G401 (cell line): Measurements from ENCODE around the gene BMI1. TPM values are rescaled to one million over a fixed set of nuclear protein-coding genes. Genes with fewer than 3 reads are reported as not detected.
"Not testable (repeated sequence)": the region's sequence is repeated elsewhere in the genome, so short reads cannot be mapped to it uniquely, and the experiment has no call there.

Experiments
- DNase-seq: peaks from one replicate; pipeline ENCODE4 v3.0.0-alpha.2; 2015; ENCODE audit warnings: low spot score
- in situ Hi-C: cut with HindIII; loops from 2 replicates; pipeline ENCODE4 v1.10.0; 2016; ENCODE audit warnings: low sequenced_read_pairs, mixed read lengths
- total RNA-seq: library from RNA; depleted of rRNA; stranded (reverse); fragments of >200 nt; shearing (Covaris generic); gene quantifications from 2 replicates; pipeline ENCODE4 v1.2.3, GENCODE V29; 2014

The BMI1 gene
- total RNA-seq, 1 experiment from 2014 or later, result 441 TPM

- DNase-seq, result no peak
- in situ Hi-C loops, result no loop called here
Measured at GRCh38 chr10:22356324-22356873, 35.5 kb downstream of the BMI1 start.

- DNase-seq, in situ Hi-C loops: not testable (repeated sequence)
Measured at GRCh38 chr10:22357770-22358169, 36.9 kb downstream of the BMI1 start.

- no peak for DNase-seq
- in situ Hi-C loops, result no loop called here
Measured at GRCh38 chr10:22363305-22363704, 42.4 kb downstream of the BMI1 start.

GRCh38 chr10:22364407-22365140 lies 43.7 kb downstream of the BMI1 start:
- in situ Hi-C loops, result no loop called here
- DNase-seq, result no peak

- in situ Hi-C loops, result no loop called here
- DNase-seq, result no peak
Measured at GRCh38 chr10:22365233-22365632, 44.3 kb downstream of the BMI1 start.

- in situ Hi-C loops, result no loop called here
Measured at GRCh38 chr10:22365644-22366434, 44.9 kb downstream of the BMI1 start.

GRCh38 chr10:22366435-22366703 lies 45.5 kb downstream of the BMI1 start:
- in situ Hi-C loops, result no loop called here
- DNase-seq, result no peak

More at GRCh38 chr10:22365644-22366434, 44.9 kb downstream of the BMI1 start:
- DNase-seq, result no peak

GRCh38 chr10:22366771-22367170 lies 45.9 kb downstream of the BMI1 start:
- in situ Hi-C loops, result no loop called here
- peak; percentile 43 for DNase-seq

GRCh38 chr10:22367471-22367870 lies 46.6 kb downstream of the BMI1 start:
- in situ Hi-C loops, result no loop called here
- no peak for DNase-seq

- in situ Hi-C loops, result no loop called here
- peak; percentile 58 for DNase-seq
Measured at GRCh38 chr10:22368402-22368801, 47.5 kb downstream of the BMI1 start.

- in situ Hi-C loops, result no loop called here
- DNase-seq, result peak; percentile 73
Measured at GRCh38 chr10:22368981-22369380, 48.1 kb downstream of the BMI1 start.

GRCh38 chr10:22369434-22370072 lies 48.7 kb downstream of the BMI1 start:
- in situ Hi-C loops, result no loop called here
- DNase-seq, result peak; percentile 52

GRCh38 chr10:22370320-22370719 lies 49.4 kb downstream of the BMI1 start:
- in situ Hi-C loops, result no loop called here
- DNase-seq, result no peak

GRCh38 chr10:22372298-22372697 lies 51.4 kb downstream of the BMI1 start:
- in situ Hi-C loops, result no loop called here
- DNase-seq, result no peak

GRCh38 chr10:22372917-22373316 lies 52.0 kb downstream of the BMI1 start:
- no peak for DNase-seq
- in situ Hi-C loops, result no loop called here

GRCh38 chr10:22374489-22375126 lies 53.7 kb downstream of the BMI1 start:
- no peak for DNase-seq
- in situ Hi-C loops, result no loop called here

GRCh38 chr10:22379059-22379458 lies 58.2 kb downstream of the BMI1 start:
- DNase-seq, result no peak
- in situ Hi-C loops, result no loop called here
